Activated CD4-positive, alpha-beta T cell treated with anti-CD3 and anti-CD28 coated beads, Interleukin-10, Interleukin-2, amounts not matched to agents 100 ng/mL and 50 ng/mL, durations not matched to agents 16 hours and 8 hours (primary cell): ENCODE measurements around the gene ZNF512.
A peak's percentile ranks its signal among the peaks of the same experiment; 100 is the strongest.
"Not testable (repeated sequence)": the region's sequence is repeated elsewhere in the genome, so short reads cannot be mapped to it uniquely, and the experiment has no call there.

ENCODE experiments used
- DNase-seq: peaks from one replicate; pipeline ENCODE4 v3.0.0-alpha.2; 2020

ZNF512 gene, protein sequence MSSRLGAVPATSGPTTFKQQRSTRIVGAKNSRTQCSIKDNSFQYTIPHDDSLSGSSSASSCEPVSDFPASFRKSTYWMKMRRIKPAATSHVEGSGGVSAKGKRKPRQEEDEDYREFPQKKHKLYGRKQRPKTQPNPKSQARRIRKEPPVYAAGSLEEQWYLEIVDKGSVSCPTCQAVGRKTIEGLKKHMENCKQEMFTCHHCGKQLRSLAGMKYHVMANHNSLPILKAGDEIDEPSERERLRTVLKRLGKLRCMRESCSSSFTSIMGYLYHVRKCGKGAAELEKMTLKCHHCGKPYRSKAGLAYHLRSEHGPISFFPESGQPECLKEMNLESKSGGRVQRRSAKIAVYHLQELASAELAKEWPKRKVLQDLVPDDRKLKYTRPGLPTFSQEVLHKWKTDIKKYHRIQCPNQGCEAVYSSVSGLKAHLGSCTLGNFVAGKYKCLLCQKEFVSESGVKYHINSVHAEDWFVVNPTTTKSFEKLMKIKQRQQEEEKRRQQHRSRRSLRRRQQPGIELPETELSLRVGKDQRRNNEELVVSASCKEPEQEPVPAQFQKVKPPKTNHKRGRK

DNA sequence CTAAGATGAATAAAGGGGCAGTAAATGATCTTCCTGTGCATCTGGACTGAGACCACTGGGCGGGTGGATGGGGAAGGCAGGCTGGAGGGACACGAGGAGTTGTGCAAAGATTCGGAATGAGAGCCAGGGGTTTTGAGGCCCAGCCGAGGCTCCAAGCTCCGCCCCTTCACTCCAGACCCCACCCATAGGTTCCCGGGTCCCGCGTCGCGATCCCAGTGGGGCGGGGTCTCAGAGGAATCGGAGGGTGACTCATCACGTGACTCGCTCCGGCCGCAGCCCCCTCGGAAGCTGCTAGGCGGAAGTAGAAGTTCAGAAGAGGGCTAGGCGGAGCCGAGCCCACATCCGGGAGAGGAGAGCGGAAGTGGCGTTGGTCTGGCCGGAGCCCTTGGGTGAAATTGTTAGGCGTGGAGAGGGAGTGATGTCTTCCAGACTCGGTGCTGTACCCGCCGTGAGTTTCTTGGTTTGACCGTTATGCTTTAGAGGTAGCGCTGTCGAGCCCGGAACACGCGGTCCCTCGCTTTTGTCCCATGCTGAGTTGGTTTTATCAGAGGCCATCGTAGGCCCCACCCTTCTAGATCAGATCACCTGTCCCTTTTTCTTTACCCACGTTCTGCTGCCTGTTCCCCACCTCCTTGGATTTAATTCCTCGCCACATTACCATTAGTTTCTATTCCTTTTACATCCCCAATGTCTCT lies at the start of gene ZNF512:
ZNF512 (plus strand) TSS at position 348 of the 695 bp plus-strand sequence; CDS start at position 419, 71 bp downstream.
- DNase-seq, result peak; percentile 94

DNA sequence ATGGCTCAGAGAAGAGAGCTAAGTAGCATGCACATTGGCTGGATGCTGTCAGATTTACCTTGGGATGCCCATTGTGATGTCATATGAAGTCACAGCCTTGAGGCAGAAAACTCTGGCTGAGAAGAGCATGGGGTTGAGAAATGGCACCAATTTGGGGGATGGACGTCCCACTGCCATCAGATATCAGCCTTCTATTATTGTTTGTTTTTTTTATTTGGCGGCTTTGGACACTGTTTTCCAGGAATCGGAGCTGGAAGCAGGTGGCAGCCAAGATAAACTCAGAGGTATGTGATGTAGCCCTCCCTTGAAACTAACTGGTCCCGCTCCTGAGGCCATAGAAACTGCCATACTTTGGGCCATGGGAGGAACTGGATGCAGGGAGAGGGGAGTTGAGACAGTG lies 45.6 kb upstream of the ZNF512 start:
- DNase-seq, result no peak

DNA sequence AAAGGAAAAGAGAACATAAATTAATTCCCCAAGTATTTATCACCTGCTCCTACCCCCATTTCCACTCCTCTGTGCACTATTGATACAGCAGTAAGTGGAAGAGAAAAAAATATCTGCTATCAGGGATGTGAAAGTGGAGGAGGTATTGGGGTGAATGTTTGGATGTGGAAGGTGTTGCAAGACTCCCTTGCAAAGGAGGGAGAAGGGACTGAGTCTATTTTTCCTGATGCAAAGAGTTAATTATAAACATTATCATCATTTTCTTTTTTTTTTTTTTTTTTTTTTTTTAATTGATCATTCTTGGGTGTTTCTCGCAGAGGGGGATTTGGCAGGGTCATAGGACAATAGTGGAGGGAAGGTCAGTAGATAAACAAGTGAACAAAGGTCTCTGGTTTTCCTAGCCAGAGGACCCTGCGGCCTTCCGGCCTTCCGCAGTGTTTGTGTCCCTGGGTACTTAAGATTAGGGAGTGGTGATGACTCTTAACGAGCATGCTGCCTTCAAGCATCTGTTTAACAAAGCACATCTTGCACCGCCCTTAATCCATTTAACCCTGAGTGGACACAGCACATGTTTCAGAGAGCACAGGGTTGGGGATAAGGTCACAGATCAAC lies 43.9 kb upstream of the ZNF512 start:
- not testable (repeated sequence) for DNase-seq

DNA sequence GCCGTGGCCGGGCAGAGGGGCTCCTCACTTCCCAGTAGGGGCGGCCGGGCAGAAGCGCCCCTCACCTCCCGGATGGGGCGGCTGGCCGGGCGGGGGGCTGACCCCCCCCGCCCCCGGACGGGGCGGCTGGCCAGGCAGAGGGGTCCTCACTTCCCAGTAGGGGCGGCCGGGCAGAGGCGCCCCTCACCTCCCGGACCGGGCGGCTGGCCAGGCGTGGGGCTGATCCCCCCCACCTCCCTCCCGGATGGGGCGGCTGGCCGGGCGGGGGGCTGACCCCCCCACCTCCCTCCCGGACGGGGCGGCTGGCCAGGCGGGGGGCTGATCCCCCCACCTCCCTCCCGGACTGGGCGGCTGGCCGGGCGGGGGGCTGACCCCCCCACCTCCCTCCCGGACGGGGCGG lies 43.2 kb upstream of the ZNF512 start:
- DNase-seq, result not testable (repeated sequence)

DNA sequence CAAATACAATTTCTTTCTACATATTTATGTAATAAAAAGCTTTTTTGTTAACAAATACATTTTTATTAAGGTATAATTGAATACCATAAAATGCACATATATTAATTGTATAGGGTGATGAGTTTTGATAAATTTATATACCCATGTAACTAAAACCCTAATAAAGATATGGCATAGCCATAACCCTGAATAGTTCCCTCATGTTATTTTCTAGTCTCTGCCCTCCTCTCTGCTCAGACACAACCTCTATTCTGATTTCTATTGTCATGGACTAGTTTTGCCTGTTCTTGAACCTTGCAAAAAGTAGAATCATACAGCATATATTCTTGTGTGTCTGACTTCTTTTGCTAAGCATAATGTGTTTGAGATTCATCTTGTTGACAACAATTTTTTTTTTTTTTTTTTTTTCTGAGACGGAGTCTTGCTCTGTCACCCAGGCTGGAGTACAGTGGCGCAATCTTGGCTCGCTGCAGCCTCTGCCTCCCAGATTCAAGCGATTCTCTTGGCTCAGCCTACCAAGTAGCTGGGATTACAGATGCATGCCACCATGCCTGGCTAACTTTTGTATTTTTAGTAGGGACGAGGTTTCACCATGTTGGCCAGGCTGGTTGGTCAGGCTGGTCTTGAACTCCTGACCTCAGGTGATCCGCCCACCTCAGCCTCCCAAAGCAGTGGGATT lies 38.6 kb upstream of the ZNF512 start:
- DNase-seq, result no peak

DNA sequence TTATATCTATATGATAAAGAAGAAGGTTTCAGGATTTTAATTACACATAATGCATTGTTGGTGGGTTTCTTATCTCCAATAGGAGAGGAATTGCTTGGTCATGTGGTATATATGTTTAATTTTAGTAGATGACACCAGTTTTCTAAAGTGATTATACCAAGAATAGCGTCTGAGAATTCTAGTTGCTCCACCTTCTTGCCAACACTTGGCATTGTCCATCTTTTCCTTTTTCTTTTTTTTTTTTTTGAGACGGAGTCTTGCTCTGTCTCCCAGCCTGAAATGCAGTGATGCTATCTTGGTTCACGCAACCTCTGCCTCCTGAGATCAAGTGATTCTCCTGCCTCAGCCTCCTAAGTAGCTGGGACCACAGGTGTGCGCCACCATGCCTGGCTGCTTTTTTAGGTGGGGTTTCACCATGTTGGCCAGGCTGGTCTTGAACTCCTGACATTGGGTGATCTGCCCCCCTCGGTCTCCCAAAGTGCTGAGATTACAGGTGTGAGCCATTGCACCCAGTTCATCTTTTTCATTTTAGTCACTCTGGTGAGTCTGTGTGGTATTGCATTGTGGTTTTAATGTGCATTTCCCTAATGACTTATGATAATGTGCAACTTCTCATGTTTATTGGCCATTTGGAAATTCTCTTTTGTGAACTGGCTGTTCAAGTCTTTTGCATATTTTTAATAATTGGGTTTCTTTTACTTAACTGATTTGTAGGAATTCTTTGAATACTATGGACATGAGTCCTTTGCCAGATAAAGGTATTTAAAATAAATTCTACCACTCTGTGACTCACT lies 37.3 kb upstream of the ZNF512 start:
- DNase-seq, result peak; percentile 15

DNA sequence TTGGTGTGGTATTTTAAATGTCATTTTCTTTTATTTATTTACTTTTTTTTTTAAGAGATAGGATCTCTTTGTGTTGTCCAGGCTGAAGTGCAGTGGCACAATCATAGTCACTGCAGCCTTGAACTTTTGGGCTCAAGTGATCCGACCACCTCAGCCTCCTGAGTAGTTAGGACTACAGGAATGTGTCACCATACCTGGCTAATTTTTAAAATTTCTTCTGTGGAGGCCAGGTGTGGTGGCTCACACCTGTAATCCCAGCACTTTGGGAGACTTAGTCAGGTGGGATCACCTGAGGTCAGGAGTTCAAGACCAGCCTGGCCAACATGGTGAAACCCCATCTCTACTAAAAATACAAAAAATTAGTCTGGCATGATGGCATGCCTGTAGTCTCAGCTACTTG lies 33.5 kb upstream of the ZNF512 start:
- DNase-seq, result no peak

DNA sequence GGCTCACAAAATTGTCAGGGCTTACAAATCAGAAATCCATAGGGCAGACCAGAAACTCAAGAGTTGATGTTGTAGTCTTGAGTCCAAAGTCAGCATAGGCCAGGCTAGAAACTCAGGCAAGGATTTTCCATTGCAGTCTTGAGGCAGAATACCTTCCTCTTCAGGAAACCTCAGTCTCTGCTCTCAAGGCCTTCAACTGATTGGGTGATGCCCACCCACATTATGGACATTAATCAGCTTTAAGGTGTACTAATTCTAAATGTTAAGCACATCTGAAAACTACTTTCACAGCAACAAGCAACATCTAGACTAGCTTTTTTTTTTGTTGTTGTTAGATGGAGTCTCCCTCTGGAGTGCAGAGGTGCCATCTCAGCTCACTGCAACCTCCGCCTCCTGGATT lies 31.3 kb upstream of the ZNF512 start:
- DNase-seq, result no peak

DNA sequence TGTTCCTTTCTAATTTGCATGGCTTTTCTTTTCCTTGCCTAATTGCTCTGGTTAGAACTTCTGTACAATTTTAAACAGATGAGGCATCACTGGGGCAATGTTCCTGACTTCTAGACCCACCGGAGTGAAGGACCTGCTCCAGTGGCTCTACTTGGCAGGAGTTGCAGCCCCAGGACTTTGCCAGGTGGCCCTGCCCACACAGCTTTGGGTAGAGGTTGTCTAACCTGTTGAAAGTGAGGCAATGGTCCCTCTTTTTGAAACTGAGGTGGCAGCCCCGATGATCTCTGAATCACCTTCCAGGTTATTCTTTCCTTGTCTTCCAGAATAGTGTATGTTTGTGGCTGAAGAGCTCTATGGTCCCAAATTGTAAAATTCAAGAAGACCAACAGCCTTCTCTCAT lies 29.9 kb upstream of the ZNF512 start:
- no peak for DNase-seq

DNA sequence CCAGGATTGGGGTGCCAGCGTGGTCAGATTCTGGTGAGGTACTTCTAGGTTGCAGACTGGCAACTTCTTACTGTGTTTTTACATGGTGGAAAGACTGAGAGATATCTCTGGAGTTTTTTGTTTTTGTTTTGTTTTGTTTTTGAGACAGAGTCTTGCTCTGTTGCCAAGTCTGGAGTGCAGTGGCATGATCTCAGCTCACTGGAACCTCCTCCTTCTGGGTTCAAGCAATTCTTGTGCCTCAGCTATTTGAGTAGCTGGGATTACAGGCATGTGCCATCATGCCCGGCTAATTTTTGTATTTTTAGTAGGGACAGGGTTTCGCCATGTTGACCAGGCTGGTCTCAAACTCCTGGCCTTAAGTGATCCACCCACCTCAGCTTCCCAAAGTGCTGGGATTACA lies 28.4 kb upstream of the ZNF512 start:
- not testable (repeated sequence) for DNase-seq

DNA sequence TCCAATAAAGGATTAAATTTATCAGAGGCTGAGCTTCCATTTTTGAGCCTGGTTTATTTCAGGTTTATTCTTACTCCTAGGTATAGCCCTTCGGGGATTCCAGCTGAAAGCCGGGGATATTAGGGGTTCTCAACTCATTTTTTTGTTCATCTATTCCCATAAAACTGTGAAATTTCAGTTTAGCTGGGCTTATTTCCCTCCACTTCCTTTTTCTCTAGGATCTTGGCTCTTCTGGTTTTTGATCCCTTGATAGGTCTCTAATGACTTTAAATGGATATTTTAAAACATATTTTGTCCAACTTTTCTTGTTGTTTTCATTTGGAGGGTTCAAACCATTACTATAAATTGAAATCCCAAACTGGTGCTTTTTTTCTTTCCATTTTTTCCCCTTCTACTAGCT lies 23.6 kb upstream of the ZNF512 start:
- no peak for DNase-seq

DNA sequence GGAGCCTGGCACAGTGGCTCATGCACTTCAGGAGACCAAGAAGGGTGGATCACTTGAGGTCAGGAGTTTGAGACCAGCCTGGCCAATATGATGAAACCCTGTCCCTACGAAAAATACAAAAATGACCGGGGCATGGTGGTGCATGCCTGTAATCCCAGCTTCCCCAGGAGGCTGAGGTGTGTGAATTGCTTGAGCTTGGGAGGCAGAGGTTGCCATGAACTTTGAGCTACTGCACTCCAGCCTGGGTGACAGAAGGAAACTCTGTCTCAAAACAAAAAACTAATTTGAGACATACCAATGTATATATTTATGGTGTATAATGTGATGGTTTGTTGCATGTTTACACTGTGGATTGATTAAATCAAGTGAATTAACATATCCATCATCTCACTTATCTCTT lies 21.8 kb upstream of the ZNF512 start:
- DNase-seq, result no peak

DNA sequence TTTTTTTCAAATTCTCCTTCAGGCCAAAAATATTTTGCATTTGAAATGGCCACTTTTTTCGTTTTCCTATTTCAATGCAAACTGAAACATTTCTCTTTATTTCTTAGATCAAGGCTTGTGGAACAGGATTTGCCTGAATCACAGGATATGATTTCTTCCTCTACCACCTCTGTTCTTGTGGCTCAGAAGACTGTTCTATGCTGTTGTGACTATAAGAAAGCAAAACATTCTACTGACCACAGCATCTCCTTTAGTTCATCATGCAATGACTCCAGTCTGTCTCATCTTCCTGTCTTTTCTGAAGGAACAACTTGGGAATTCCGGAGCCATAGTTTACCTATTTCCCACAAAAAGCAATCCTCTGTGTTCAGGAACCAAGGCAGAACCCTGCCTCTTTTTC lies 16.2 kb upstream of the ZNF512 start:
- no peak for DNase-seq

DNA sequence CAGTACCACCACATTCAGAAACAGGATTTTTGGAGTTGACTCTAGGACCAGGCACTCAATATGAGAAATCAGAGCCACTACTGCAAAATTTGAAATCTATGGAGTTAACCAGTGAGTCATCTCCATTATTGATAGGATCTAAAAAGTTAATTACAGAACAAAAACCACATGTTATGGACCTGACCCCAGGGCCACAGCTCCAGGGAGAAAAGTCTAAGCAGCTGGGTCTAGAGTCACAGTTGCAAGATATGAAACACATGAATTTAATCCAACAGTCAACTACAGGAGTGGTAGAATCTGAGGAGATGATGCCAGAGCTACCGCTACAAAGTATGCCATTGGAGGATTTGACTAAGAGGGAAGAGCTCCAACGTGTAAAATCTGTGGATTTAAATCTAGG lies 13.4 kb upstream of the ZNF512 start:
- DNase-seq, result no peak

DNA sequence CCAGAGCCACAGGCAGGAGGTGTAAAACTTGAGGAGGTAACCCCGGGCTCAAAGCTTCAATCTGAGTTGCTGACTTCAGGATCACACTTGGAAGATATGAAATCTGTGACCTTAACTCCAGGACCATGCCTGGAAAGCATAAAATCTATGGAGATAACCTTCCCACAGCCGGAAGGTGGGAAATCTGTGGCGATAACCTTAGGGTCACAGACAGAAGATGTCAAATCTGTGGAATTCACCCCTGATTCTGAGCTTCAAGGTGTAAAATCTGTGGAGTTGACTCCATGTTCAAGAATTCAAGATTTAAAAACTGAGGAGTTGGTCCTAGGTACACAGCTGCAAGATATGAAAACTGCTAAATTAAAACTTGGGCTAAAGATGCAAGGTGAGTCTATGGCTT lies 11.6 kb upstream of the ZNF512 start:
- no peak for DNase-seq

DNA sequence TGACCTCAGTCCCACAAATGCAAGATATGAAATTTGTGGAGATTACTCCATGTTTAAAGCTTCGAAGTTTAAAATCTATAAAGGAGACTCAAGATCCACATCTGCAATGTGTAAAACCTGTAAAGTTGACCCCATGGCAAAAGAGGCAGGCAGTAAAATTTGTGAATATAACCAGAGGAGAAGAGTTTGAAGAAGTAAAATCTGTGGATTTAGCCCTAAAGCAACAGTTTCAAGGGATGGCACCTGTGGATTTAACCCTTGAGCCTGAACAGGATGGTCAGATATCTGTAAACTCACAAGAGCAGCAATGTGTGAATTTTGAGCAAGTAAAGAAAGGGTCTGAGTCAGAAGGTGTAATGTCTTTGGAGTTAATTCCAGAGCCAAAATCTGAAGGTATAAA lies 11.2 kb upstream of the ZNF512 start:
- no peak for DNase-seq

DNA sequence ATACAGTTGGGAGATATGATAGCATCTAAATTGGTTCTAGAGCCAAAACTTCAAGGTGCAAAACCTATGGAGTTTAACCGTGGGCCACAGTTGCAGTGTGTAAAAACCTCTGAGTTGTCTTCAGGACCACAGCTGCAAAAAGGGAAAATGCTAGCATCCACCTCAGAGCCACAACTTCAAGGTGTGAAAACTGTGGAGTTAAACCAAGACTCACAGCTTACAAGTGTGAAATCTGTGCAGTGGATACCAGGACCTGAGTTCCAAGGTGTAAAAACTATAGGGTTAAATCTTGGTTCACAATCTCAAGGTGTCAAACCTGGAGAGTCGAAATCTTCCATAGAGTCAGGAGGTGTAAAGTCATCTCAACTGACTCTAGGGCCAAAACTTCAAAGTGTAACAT lies 10.4 kb upstream of the ZNF512 start:
- peak; percentile 68 for DNase-seq

DNA sequence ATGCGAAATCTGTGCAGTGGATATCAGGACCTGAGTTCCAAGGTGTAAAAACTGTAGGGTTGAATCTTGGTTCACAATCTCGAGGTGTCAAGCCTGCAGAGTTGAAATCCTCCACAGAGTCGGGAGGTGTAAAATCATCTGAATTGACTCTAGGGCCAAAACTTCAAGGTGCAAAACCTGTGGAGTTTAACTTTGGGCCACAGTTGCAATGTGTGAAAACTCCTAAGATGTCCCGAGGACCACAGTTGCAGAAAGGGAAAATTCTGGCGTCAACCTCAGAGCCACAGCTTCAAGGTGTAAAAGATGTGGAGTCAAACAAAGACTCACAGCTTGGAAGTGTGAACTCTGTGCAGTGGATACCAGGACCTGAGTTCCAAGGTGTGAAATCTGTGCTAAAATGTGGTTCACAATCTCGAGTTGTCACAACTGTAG lies 9.8 kb upstream of the ZNF512 start:
- DNase-seq, result peak; percentile 70

DNA sequence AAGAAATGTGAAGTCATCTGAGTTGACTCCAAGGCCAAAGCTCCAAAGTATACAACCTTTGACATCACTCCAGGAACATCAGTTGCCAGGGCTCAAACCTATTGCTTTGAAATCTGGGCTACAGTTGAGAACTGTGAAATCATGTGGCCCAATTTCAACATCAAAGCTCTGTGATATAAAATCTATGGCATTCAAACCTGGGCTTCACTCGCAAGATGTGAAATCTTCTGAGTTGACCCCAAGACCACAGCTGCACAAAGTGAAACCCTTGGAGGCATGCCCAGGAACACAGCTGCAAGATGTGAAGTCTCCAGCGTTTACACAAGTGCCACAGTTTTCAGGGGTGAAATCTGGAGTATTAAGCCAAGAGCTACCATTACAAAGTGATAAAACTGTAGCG lies 9.4 kb upstream of the ZNF512 start:
- DNase-seq, result no peak

DNA sequence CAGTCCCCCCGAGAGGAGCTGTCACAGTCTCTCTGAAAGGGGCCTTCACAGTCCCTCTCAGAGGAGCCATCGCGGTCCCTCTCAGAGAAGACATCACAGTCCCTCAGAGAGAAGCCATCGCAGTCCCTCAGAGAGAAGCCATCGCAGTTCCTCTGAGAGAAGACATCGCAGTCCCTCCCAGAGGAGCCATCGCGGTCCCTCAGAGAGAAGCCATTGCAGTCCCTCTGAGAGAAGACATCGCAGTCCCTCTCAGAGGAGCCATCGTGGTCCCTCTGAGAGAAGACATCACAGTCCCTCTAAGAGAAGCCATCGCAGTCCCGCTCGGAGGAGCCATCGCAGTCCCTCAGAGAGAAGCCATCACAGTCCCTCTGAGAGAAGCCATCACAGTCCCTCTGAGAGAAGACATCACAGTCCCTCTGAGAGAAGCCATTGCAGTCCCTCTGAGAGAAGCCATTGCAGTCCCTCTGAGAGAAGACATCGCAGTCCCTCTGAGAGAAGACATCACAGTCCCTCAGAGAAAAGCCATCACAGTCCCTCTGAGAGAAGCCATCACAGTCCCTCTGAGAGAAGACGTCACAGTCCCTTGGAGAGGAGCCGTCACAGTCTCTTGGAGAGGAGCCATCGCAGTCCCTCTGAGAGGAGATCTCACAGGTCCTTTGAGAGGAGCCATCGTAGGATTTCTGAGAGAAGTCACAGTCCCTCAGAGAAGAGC lies 1.3 kb upstream of the ZNF512 start:
- no peak for DNase-seq

DNA sequence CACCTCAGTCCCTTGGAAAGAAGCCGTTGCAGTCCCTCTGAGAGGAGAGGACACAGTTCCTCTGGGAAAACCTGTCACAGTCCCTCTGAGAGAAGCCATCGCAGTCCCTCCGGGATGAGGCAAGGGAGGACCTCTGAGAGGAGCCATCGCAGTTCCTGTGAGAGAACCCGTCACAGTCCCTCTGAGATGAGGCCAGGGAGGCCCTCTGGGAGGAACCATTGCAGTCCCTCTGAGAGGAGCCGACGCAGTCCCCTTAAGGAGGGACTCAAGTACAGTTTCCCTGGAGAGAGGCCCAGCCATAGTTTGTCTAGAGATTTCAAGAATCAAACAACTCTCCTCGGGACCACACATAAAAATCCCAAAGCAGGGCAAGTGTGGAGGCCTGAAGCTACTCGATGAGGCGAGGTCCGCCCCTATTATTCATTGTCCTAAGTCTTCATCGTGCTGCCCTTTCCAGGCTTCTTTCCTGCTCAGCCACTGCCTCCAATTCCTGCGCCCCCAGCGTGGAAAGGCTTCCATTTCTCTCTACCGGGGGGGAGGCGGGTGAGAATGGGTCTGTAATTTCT lies 630 bp upstream of the ZNF512 start:
- no peak for DNase-seq
